Ascending aorta (tissue), 2 donors: ENCODE results near the gene NLGN1. TPM values are rescaled to one million over a fixed set of nuclear protein-coding genes. Genes with fewer than 3 reads are reported as not detected.
"Not testable (repeated sequence)": the region's sequence is repeated elsewhere in the genome, so short reads cannot be mapped to it uniquely, and the experiment has no call there.

Source experiments
- DNase-seq, 2 donors: peaks; one replicate each; pipeline ENCODE4 v3.0.0-alpha.2; 2019; ENCODE audit warnings: low spot score in 2 of 2
- H3K27ac ChIP-seq, 2 donors: fragments of 200-600 bp; sonication (generic); one replicate each; pipeline ENCODE4 v1.5.1; 2016 to 2017; ENCODE audit warnings: mild to moderate bottlenecking in 1 of 2
- H3K27me3 ChIP-seq: fragments of 200-600 bp; sonication (generic); one replicate; pipeline ENCODE4 v1.5.1; 2017
- H3K36me3 ChIP-seq, 2 donors: fragments of 200-600 bp; sonication (generic); one replicate each; pipeline ENCODE4 v1.5.1; 2016
- H3K4me1 ChIP-seq, 2 donors: fragments of 200-600 bp; sonication (generic); one replicate each; pipeline ENCODE4 v1.5.1; 2016 to 2017; ENCODE audit warnings: mild to moderate bottlenecking in 1 of 2
- H3K4me3 ChIP-seq, 2 donors: fragments of 200-600 bp; sonication (generic); one replicate each; pipeline ENCODE4 v1.5.1; 2016 to 2017; ENCODE audit warnings: mild to moderate bottlenecking in 1 of 2
- H3K9me3 ChIP-seq, 2 donors: fragments of 200-600 bp; sonication (generic); one replicate each; pipeline ENCODE4 v1.5.1; 2016
- intact Hi-C: fragments of 100-400 bp; cut with DNase I; formaldehyde crosslinking; loops from one replicate; pipeline ENCODE4 v1.15.1; 2023
- total RNA-seq: library from RNA; depleted of rRNA; stranded (reverse); fragments of >200 nt; gene quantifications from one replicate; pipeline ENCODE4 v1.1.0, GENCODE V29; 2016
- TF ChIP-seq, protein P1 (sequence below), 3 experiments: fragments of 200-600 bp in 2 of 3; fragments of 450-650 bp in 1 of 3; sonication (generic) in 2 of 3; IDR thresholded peaks; one replicate each; pipeline ENCODE4 v1.5.1; 2016 to 2019; ENCODE audit warnings: antibody characterized with exemption in 3 of 3, mild to moderate bottlenecking in 1 of 3, moderate library complexity in 1 of 3

Gene NLGN1
- total RNA-seq, 1 donor from 2014 or later: 5.2 TPM

DNA sequence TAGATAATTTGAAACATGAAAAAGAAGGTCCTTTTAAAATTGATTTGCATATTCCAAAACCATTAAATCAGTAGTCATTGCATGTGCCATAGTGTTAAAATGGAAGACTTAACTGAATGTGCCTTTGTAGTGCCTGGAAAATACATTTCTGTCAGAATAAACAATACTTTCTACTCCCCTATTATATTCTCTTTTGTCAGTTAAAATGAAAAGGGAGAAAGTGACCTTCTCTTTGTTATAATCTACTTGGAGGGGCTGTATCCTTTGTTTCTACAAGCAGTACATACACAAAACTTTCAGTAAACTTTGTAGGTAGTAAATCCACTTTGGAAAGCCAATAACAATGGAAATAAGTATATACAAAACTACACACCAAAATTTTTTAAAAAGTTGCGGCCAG is 189.5 kb downstream of the NLGN1 start:
- Histone ChIP-seq H3K9me3 (no peaks in the 10 kb centered on the region), H3K27ac (no peak overlapping the region), H3K27me3 (no peaks in the 10 kb centered on the region), H3K4me1 (no peaks in the 10 kb centered on the region), H3K36me3 (no peaks in the 10 kb centered on the region), H3K4me3 (no peak overlapping the region)
- TF ChIP-seq, protein P1, sequence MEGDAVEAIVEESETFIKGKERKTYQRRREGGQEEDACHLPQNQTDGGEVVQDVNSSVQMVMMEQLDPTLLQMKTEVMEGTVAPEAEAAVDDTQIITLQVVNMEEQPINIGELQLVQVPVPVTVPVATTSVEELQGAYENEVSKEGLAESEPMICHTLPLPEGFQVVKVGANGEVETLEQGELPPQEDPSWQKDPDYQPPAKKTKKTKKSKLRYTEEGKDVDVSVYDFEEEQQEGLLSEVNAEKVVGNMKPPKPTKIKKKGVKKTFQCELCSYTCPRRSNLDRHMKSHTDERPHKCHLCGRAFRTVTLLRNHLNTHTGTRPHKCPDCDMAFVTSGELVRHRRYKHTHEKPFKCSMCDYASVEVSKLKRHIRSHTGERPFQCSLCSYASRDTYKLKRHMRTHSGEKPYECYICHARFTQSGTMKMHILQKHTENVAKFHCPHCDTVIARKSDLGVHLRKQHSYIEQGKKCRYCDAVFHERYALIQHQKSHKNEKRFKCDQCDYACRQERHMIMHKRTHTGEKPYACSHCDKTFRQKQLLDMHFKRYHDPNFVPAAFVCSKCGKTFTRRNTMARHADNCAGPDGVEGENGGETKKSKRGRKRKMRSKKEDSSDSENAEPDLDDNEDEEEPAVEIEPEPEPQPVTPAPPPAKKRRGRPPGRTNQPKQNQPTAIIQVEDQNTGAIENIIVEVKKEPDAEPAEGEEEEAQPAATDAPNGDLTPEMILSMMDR (IDR thresholded peaks at IDR 0.05): no peak
- DNase-seq: no peak
- intact Hi-C loops: no loop called here

DNA sequence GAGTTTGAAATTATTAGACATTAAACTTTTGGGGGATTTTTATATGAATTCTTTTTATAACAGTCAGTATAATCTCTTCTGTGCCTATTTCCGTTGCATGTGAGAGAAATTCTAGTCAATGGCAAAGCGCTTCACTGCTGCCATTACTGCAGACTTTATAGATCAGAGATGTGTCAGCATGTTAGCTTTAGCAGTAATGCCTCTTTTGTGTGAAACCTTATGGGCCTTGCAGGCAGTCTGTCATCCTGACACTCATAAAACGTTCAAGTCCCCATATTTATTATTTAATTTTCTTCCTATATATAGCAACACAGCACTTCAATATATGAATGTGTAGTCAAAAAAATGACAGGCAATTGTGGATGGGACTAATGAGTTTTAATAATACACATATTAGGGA is 191.0 kb downstream of the NLGN1 start:
- Histone ChIP-seq H3K27me3 (no peaks in the 10 kb centered on the region), H3K4me1 (no peaks in the 10 kb centered on the region), H3K27ac (no peak overlapping the region), H3K4me3 (no peak overlapping the region), H3K9me3 (no peaks in the 10 kb centered on the region), H3K36me3 (no peaks in the 10 kb centered on the region)
- TF ChIP-seq, protein P1 (IDR thresholded peaks at IDR 0.05): no peak
- intact Hi-C loops: no loop called here
- no peak for DNase-seq

DNA sequence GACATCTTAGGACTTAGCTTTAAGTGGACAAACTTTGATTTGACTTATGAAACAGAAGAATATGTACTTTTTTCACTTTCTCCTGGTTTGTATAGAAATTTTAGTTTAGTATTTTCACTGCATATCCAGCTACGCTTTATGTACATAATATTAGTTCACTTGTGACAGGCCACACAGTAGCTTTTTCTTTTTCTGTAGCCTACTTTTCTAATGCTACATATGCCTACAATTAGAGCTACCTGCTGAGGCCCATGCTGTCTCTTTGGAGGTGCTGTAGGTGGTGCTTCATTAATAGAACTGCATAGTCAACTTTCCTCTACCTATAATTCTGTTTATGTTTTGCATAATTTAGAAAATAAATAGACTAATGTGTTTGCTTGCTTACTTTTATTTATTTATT is 191.6 kb downstream of the NLGN1 start:
- Histone ChIP-seq H3K36me3 (no peaks in the 10 kb centered on the region), H3K9me3 (no peaks in the 10 kb centered on the region), H3K4me3 (no peak overlapping the region), H3K4me1 (no peaks in the 10 kb centered on the region), H3K27ac (no peak overlapping the region), H3K27me3 (no peaks in the 10 kb centered on the region)
- TF ChIP-seq, protein P1 (IDR thresholded peaks at IDR 0.05): no peak
- no peak for DNase-seq
- intact Hi-C loops: no loop called here

DNA sequence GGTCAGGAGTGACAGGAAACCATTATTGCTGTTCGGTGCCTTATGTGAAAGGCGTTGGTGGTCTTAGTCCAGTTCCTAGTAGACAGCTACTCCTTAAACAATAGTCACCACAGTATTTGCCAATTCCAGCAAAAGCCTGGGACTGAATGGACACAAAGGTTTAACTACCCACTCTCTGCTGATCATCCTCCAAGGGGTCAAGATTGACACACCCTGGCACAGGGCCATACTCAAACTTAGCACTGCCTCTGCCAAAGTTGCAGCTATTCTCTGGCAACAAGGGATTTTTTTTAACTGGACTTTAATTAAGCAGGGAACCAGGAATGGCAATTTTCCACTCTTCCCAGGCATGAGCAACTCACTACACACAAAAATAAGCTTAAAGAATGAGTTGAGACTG is 193.9 kb downstream of the NLGN1 start:
- no peaks in the 10 kb centered on the region for H3K36me3 ChIP-seq
- no peaks in the 10 kb centered on the region for H3K27me3 ChIP-seq
- TF ChIP-seq, protein P1 (IDR thresholded peaks at IDR 0.05): no peak
- no peak overlapping the region for H3K27ac ChIP-seq
- intact Hi-C loops: no loop called here
- no peaks in the 10 kb centered on the region for H3K9me3 ChIP-seq
- H3K4me3 ChIP-seq: no peak overlapping the region
- DNase-seq: no peak
- H3K4me1 ChIP-seq: no peaks in the 10 kb centered on the region

DNA sequence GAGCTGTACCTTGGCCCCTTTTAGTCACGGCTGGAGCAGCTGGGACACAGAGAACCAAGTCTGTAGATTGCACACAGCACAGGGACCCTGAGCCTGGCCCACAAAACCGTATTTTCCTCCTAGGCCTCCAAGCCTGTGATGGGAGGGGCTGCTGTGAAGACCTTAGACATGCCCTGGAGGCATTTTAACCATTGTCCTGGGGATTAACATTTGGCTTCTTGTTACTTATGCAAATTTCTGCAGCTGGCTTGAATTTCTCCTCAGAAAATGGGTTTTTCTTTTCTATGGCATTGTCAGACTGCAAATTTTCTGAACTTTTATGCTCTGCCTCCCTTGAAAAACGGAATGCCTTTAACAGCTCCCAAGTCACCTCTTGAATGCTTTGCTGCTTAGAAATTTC is 197.3 kb downstream of the NLGN1 start:
- H3K27me3 ChIP-seq, H3K4me1 ChIP-seq, H3K9me3 ChIP-seq, H3K27ac ChIP-seq, intact Hi-C loops, H3K4me3 ChIP-seq, DNase-seq, H3K36me3 ChIP-seq: not testable (repeated sequence)

DNA sequence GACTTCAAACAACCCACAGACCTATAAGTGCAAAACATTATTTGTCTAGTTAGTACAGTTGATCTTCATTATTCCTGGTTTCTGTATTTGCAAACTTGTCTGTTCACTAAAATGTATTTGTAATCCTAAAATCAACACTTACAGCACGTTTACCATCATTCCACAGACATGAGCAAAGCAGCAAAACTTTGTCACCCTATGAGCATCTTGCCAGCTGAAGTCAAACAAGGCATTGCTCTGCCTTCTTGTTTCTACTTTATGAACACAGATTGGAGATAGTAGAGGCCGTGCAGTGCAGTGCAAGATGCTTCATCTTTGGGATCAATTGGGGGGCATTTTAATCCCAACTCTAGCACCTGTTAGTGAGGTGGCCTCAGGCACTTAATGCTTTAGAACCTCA is 202.1 kb downstream of the NLGN1 start:
- Histone ChIP-seq H3K9me3 (no peaks in the 10 kb centered on the region), H3K27ac (no peak overlapping the region), H3K4me3 (no peak overlapping the region), H3K36me3 (no peaks in the 10 kb centered on the region), H3K27me3 (no peaks in the 10 kb centered on the region), H3K4me1 (no peaks in the 10 kb centered on the region)
- no peak for DNase-seq
- intact Hi-C loops: no loop called here
- TF ChIP-seq, protein P1 (IDR thresholded peaks at IDR 0.05): no peak
